ENCODE measurements around the gene LEF1. TPM values are rescaled to one million over a fixed set of nuclear protein-coding genes. Genes with fewer than 3 reads are reported as not detected.
"Not testable (repeated sequence)": the region's sequence is repeated elsewhere in the genome, so short reads cannot be mapped to it uniquely, and the experiment has no call there.

The LEF1 gene
- total and polyA plus RNA-seq, 4 experiments from 2014 or later, result 307 to 399 (median 372) TPM

DNA sequence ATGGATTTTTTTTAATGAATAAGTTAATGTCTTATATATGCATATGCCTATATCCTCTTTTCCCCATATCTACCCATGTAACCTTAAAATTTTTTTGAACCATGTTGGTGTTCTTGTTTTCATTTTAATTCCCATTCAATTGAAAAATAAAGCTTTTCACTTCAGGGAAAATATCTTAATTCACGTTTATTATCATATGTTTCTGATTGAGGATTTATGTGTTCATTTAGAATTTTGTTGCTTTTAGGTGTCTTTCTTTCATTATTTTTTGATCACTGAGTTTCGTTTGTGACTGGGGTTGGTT, 149.9 kb downstream of the LEF1 start:
- peaks cover 13% of the 10 kb centered on the region for H3K36me3 ChIP-seq (ENCODE audit: insufficient read depth, low read length)
- peaks cover 1 to 12% (median 3%) of the 10 kb centered on the region in 4 donors for H3K4me1 Mint-ChIP-seq
- intact Hi-C loops (cut with micrococcal nuclease), result loop anchor here (1.0 to 5.0 kb wide), 6 partner anchors 453 to 1387 kb away; no protein-coding TSS in a partner anchor
- no peaks in the 10 kb centered on the region for H3K4me1 ChIP-seq (ENCODE audit: insufficient read depth, low read length)
- no peak overlapping the region for H3K27ac Mint-ChIP-seq
- no peaks in the 10 kb centered on the region for H3K27me3 Mint-ChIP-seq
- no peak overlapping the region for H3K4me3 Mint-ChIP-seq
- H3K4me3 ChIP-seq (ENCODE audit: low read length in 2 of 2), result no peak overlapping the region
- POLR2A ChIA-PET (ENCODE audit: partially characterized antibody), result interaction anchor here (0.7 to 2.3 kb wide), 4 partner anchors 88 to 602 kb away, joined by 3 to 5 read pairs (median 4); partner anchors contain the start of genes CYP2U1 and RPL34
- no peak overlapping the region for H3K27ac ChIP-seq (ENCODE audit: low read depth, low read length)
- no peaks in the 10 kb centered on the region for H3K9me3 ChIP-seq (ENCODE audit: control insufficient read depth in 1 of 2, low read length in 2 of 2)
- H3K9me3 Mint-ChIP-seq, result no peaks in the 10 kb centered on the region
- H3K27me3 ChIP-seq (ENCODE audit: insufficient read depth, low read length), result no peaks in the 10 kb centered on the region
- peaks cover 43 to 60% of the 10 kb centered on the region in 2 donors for H3K36me3 Mint-ChIP-seq
- no peak for DNase-seq
- CTCF ChIA-PET (ENCODE audit: partially characterized antibody), result interaction anchor here (0.5 to 9.9 kb wide), 61 partner anchors 8 to 1389 kb away, joined by 3 to 229 read pairs (median 3); partner anchors contain the start of genes LEF1, OSTC and RPL34

DNA sequence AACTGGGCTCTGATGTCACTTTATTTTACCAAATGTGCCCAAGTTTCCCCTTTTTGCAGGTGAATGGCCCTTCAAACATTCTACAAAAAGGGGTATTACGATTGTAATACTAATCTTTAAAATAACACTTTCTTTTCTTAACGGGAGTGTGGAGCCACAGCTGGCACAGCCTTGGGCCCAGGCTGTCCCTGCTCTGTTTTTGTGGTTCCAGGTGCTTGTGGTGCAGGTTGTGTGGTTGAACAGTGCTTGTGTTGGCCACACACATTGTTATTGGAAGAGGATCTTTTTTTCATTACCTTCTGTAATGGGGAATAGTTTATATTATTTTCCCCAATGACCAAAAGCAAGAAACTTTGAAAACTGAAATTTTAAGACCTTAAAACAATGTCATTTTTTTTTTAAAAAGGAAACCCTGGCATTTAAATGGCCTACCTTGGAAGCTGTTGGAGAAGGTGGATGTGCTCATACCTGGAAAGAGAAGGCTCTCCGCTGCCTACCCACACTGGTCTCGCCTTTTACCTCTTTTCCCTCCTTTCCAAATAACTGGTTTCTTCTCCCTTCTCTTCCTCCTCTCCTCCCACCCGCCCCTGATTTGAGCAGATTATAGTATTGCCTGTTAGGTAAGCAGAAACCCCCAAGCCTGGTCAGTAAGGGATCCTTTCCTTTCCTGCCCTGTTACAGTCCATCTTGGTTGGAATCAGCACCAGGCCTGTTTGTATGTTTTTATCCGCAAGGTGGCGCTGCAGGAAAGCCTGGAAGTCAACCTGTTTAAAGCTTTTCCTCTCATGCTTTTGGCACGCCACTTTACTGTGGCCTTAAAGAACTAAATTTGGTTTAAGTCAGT, 150.5 kb downstream of the LEF1 start:
- Mint-ChIP-seq H3K36me3 (peaks cover 41 to 59% of the 10 kb centered on the region in 2 donors), H3K4me1 (peaks cover 1 to 12% (median 3%) of the 10 kb centered on the region in 4 donors), H3K27ac (peak overlapping the region in 2 of 7 donors; percentile 15 to 65), H3K4me3 (no peak overlapping the region), H3K9me3 (no peaks in the 10 kb centered on the region), H3K27me3 (no peaks in the 10 kb centered on the region)
- Histone ChIP-seq H3K27me3 (ENCODE audit: insufficient read depth, low read length) (no peaks in the 10 kb centered on the region), H3K9me3 (ENCODE audit: control insufficient read depth in 1 of 2, low read length in 2 of 2) (no peaks in the 10 kb centered on the region), H3K27ac (ENCODE audit: low read depth, low read length) (no peak overlapping the region), H3K4me3 (ENCODE audit: low read length in 2 of 2) (no peak overlapping the region), H3K36me3 (ENCODE audit: insufficient read depth, low read length) (peaks cover 13% of the 10 kb centered on the region), H3K4me1 (ENCODE audit: insufficient read depth, low read length) (no peaks in the 10 kb centered on the region)
- DNase-seq, result peak; percentile 72 to 77 (median 74)
- ChIA-PET CTCF (ENCODE audit: partially characterized antibody) (interaction anchor here (0.5 to 9.9 kb wide), 58 partner anchors 9 to 1389 kb away, joined by 3 to 229 read pairs (median 4); partner anchors contain the start of genes LEF1, OSTC and RPL34), POLR2A (ENCODE audit: partially characterized antibody) (interaction anchor here (0.7 to 2.3 kb wide), 4 partner anchors 87 to 602 kb away, joined by 3 to 5 read pairs (median 4); partner anchors contain the start of genes CYP2U1 and RPL34)
- intact Hi-C loops (cut with micrococcal nuclease), result loop anchor here (1.0 to 5.0 kb wide), 6 partner anchors 454 to 1388 kb away; no protein-coding TSS in a partner anchor

DNA sequence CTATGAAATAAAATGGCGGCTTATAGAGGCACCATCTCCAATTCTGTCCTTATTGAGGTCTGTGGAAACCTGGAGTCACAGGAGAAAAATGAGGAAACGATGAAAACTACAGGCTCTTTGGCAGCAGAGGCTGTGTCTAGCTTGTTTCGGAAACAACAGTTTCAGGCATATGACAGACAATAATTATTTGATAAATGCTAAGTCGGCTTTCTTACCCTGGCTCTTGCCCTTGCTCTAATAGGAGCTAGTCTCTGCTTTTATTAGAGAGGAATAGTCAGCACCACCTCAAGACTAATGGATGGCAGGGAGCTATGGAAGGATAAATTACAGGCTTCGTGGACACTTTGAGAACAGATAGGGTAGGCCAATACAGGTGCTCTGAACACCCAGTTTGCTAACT, 154.8 kb downstream of the LEF1 start:
- Histone ChIP-seq H3K4me3 (ENCODE audit: low read length in 2 of 2) (no peak overlapping the region), H3K9me3 (ENCODE audit: control insufficient read depth in 1 of 2, low read length in 2 of 2) (no peaks in the 10 kb centered on the region), H3K27me3 (ENCODE audit: insufficient read depth, low read length) (no peaks in the 10 kb centered on the region), H3K27ac (ENCODE audit: low read depth, low read length) (no peak overlapping the region), H3K36me3 (ENCODE audit: insufficient read depth, low read length) (no peaks in the 10 kb centered on the region), H3K4me1 (ENCODE audit: insufficient read depth, low read length) (no peaks in the 10 kb centered on the region)
- ChIA-PET POLR2A (ENCODE audit: partially characterized antibody) (no interaction called here), CTCF (ENCODE audit: partially characterized antibody) (interaction anchor here (0.5 to 9.9 kb wide), 5 partner anchors 16 to 728 kb away, joined by 3 to 229 read pairs (median 6); no protein-coding TSS in a partner anchor)
- peaks cover 44 to 50% of the 10 kb centered on the region in 2 donors for H3K36me3 Mint-ChIP-seq
- no peaks in the 10 kb centered on the region for H3K27me3 Mint-ChIP-seq
- DNase-seq, result no peak
- no peak overlapping the region for H3K4me3 Mint-ChIP-seq
- intact Hi-C loops (cut with micrococcal nuclease), result no loop called here
- no peaks in the 10 kb centered on the region for H3K9me3 Mint-ChIP-seq
- peaks cover 0 to 6% (median 3%) of the 10 kb centered on the region in 4 donors for H3K4me1 Mint-ChIP-seq
- peak overlapping the region in 1 of 7 donors; percentile 37 for H3K27ac Mint-ChIP-seq

- no peaks in the 10 kb centered on the region for H3K27me3 Mint-ChIP-seq
- ChIA-PET POLR2A (ENCODE audit: partially characterized antibody) (no interaction called here), CTCF (ENCODE audit: partially characterized antibody) (interaction anchor here (1.1 to 9.9 kb wide), 5 partner anchors 10 to 729 kb away, joined by 3 to 229 read pairs (median 6); no protein-coding TSS in a partner anchor)
- Histone ChIP-seq H3K27me3 (ENCODE audit: insufficient read depth, low read length) (no peaks in the 10 kb centered on the region), H3K9me3 (ENCODE audit: control insufficient read depth in 1 of 2, low read length in 2 of 2) (no peaks in the 10 kb centered on the region), H3K4me1 (ENCODE audit: insufficient read depth, low read length) (no peaks in the 10 kb centered on the region), H3K36me3 (ENCODE audit: insufficient read depth, low read length) (no peaks in the 10 kb centered on the region), H3K4me3 (ENCODE audit: low read length in 2 of 2) (no peak overlapping the region), H3K27ac (ENCODE audit: low read depth, low read length) (no peak overlapping the region)
- intact Hi-C loops (cut with micrococcal nuclease), result no loop called here
- no peak overlapping the region for H3K4me3 Mint-ChIP-seq
- H3K4me1 Mint-ChIP-seq, result peaks cover under 1 to 4% (median 1%) of the 10 kb centered on the region in 4 donors
- no peaks in the 10 kb centered on the region for H3K9me3 Mint-ChIP-seq
- H3K27ac Mint-ChIP-seq, result no peak overlapping the region
- H3K36me3 Mint-ChIP-seq, result peaks cover 41 to 47% of the 10 kb centered on the region in 2 donors
- DNase-seq, result no peak
Measured at GRCh38 chr4:108013327-108013726, 155.4 kb downstream of the LEF1 start.

- H3K36me3 ChIP-seq (ENCODE audit: insufficient read depth, low read length); H3K4me1 Mint-ChIP-seq; POLR2A ChIA-PET (ENCODE audit: partially characterized antibody); H3K27ac Mint-ChIP-seq; DNase-seq; H3K9me3 Mint-ChIP-seq; H3K4me3 ChIP-seq (ENCODE audit: low read length in 2 of 2); H3K4me3 Mint-ChIP-seq; H3K27ac ChIP-seq (ENCODE audit: low read depth, low read length); H3K4me1 ChIP-seq (ENCODE audit: insufficient read depth, low read length); intact Hi-C loops (cut with micrococcal nuclease); H3K27me3 Mint-ChIP-seq; H3K27me3 ChIP-seq (ENCODE audit: insufficient read depth, low read length); H3K9me3 ChIP-seq (ENCODE audit: control insufficient read depth in 1 of 2, low read length in 2 of 2): not testable (repeated sequence)
- peaks cover 41 to 47% of the 10 kb centered on the region in 2 donors for H3K36me3 Mint-ChIP-seq
- CTCF ChIA-PET (ENCODE audit: partially characterized antibody), result interaction anchor here (1.1 to 9.9 kb wide), 2 partner anchors 11 to 562 kb away, joined by 3 to 229 read pairs; no protein-coding TSS in a partner anchor
Measured at GRCh38 chr4:108012382-108012781, 156.3 kb downstream of the LEF1 start.

DNA sequence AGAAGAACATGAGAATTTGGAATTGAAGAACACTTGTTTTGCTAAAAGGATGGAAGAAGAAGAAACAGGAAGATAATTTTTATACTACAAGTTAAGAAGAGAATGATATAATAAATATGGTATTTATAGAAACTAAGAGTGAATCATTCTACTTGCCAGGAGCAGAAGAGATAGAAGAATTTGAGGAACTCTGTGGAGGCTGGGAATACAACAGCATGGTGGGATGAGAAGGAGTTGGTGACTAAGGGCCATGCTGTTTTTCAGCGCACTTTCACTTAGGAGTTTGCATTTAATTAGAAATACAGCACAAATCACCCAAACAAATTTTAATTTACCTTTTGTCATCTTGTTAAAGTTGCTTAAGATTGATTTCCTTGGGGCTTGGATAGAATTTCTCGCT, 158.6 kb downstream of the LEF1 start:
- Mint-ChIP-seq H3K4me1 (peaks cover 0 to 11% (median 5%) of the 10 kb centered on the region in 4 donors), H3K27ac (peak overlapping the region in 1 of 7 donors; percentile 49), H3K4me3 (no peak overlapping the region), H3K9me3 (no peaks in the 10 kb centered on the region), H3K27me3 (no peaks in the 10 kb centered on the region), H3K36me3 (peaks cover 27 to 33% of the 10 kb centered on the region in 2 donors)
- Histone ChIP-seq H3K36me3 (ENCODE audit: insufficient read depth, low read length) (no peaks in the 10 kb centered on the region), H3K4me3 (ENCODE audit: low read length in 2 of 2) (no peak overlapping the region), H3K27ac (ENCODE audit: low read depth, low read length) (no peak overlapping the region), H3K9me3 (ENCODE audit: control insufficient read depth in 1 of 2, low read length in 2 of 2) (no peaks in the 10 kb centered on the region), H3K27me3 (ENCODE audit: insufficient read depth, low read length) (no peaks in the 10 kb centered on the region), H3K4me1 (ENCODE audit: insufficient read depth, low read length) (no peaks in the 10 kb centered on the region)
- ChIA-PET POLR2A (ENCODE audit: partially characterized antibody) (no interaction called here), CTCF (ENCODE audit: partially characterized antibody) (no interaction called here)
- no peak for DNase-seq
- intact Hi-C loops (cut with micrococcal nuclease), result no loop called here

GRCh38 chr4:108008721-108009120, 160.0 kb downstream of the LEF1 start:
- POLR2A ChIA-PET (ENCODE audit: partially characterized antibody), result no interaction called here
- Histone ChIP-seq H3K9me3 (ENCODE audit: control insufficient read depth in 1 of 2, low read length in 2 of 2) (no peaks in the 10 kb centered on the region), H3K4me3 (ENCODE audit: low read length in 2 of 2) (no peak overlapping the region), H3K4me1 (ENCODE audit: insufficient read depth, low read length) (peaks cover 8% of the 10 kb centered on the region), H3K36me3 (ENCODE audit: insufficient read depth, low read length) (no peaks in the 10 kb centered on the region), H3K27ac (ENCODE audit: low read depth, low read length) (no peak overlapping the region), H3K27me3 (ENCODE audit: insufficient read depth, low read length) (no peaks in the 10 kb centered on the region)
- Mint-ChIP-seq H3K27ac (no peak overlapping the region), H3K9me3 (no peaks in the 10 kb centered on the region), H3K27me3 (no peaks in the 10 kb centered on the region), H3K4me1 (peaks cover 11 to 21% (median 16%) of the 10 kb centered on the region in 4 donors), H3K4me3 (no peak overlapping the region), H3K36me3 (peaks cover 15 to 23% of the 10 kb centered on the region in 2 donors)
- intact Hi-C loops (cut with micrococcal nuclease), result no loop called here
- CTCF ChIA-PET (ENCODE audit: partially characterized antibody), result interaction anchor here (1.3 kb wide), 1 partner anchor 10 kb away, joined by 5 read pairs; no protein-coding TSS in a partner anchor
- DNase-seq, result no peak

Measured in CD4-positive, alpha-beta memory T cell (primary cell).